SK-N-SH (cell line): Measurements from ENCODE around the gene ESRRG. TPM values are rescaled to one million over a fixed set of nuclear protein-coding genes. Genes with fewer than 3 reads are reported as not detected.

Source experiments
- CTCF ChIA-PET: fragments of 300-600, 350-600 bp; formaldehyde crosslinking; extraction: SDS; loops from one replicate; lab custom pipeline; 2021; lab: Yijun Ruan, JAX
- POLR2A ChIA-PET: fragments of 350-600 bp; sonication (Branson Sonifier 250); formaldehyde crosslinking; extraction: SDS; loops from one replicate; lab custom pipeline; 2020; ENCODE audit warnings: antibody characterized with exemption, inconsistent platforms; lab: Yijun Ruan, JAX
- DNase-seq: peaks from one replicate; pipeline ENCODE4 v3.0.0; 2012
- H2AFZ ChIP-seq: fragments of 200-600 bp; sonication (generic); 2 replicates; pipeline ENCODE4 v1.8.1; 2016; ENCODE audit warnings: antibody characterized with exemption, mild to moderate bottlenecking, low read depth
- H3F3A ChIP-seq: fragments of 200-600 bp; sonication (generic); replicated peaks from 2 replicates; pipeline ENCODE3; 2016; ENCODE audit warnings: antibody characterized with exemption, mild to moderate bottlenecking; ENCODE audit not compliant: insufficient read depth
- H3K27ac ChIP-seq, 2 experiments: fragments of 200-500 bp in 1 of 2; fragments of 200-600 bp in 1 of 2; sonication (Bioruptor generic) in 1 of 2; sonication (generic), shearing (Covaris generic) in 1 of 2; 2 replicates each; pipeline versions ENCODE4 v1.5.1 to v1.6.1; 2014 to 2016; ENCODE audit warnings: low read depth in 2 of 2, inconsistent platforms in 1 of 2, low read length in 1 of 2, mild to moderate bottlenecking in 1 of 2, mixed read lengths in 1 of 2
- H3K27me3 ChIP-seq: fragments of 200-600 bp; sonication (generic), shearing (Covaris generic); 2 replicates; pipeline ENCODE4 v1.6.1; 2016; ENCODE audit warnings: mixed run types; ENCODE audit not compliant: insufficient read depth
- H3K36me3 ChIP-seq, 2 experiments: fragments of 200-500 bp in 1 of 2; fragments of 200-600 bp in 1 of 2; sonication (Bioruptor generic) in 1 of 2; sonication (generic) in 1 of 2; replicated peaks in 1 of 2; 2 replicates each; pipeline versions ENCODE3 to v1.5.1; 2014 to 2016; ENCODE audit warnings: low read length in 1 of 2, mild to moderate bottlenecking in 1 of 2; ENCODE audit not compliant: insufficient read depth in 2 of 2, control insufficient read depth in 1 of 2
- H3K4me1 ChIP-seq, 2 experiments: fragments of 200-500 bp in 1 of 2; fragments of 200-600 bp in 1 of 2; sonication (Bioruptor generic) in 1 of 2; sonication (generic), shearing (Covaris generic) in 1 of 2; 2 replicates each; pipeline versions ENCODE4 v1.5.1 to v1.6.1; 2014 to 2016; ENCODE audit warnings: low read depth in 1 of 2, low read length in 1 of 2, mixed run types in 1 of 2; ENCODE audit not compliant: insufficient read depth in 2 of 2, control insufficient read depth in 1 of 2
- H3K4me2 ChIP-seq: fragments of 200-600 bp; sonication (generic), shearing (Covaris generic); 2 replicates; pipeline ENCODE4 v1.6.1; 2017; ENCODE audit warnings: mixed run types
- H3K4me3 ChIP-seq, 2 experiments: fragments of 200-500 bp in 1 of 2; fragments of 200-600 bp in 1 of 2; sonication (Bioruptor generic) in 1 of 2; sonication (generic), shearing (Covaris generic) in 1 of 2; 2 replicates each; pipeline versions ENCODE4 v1.5.1 to v1.8.1; 2014 to 2016; ENCODE audit warnings: low read depth in 2 of 2, inconsistent platforms in 1 of 2, low read length in 1 of 2, mild to moderate bottlenecking in 1 of 2, mixed read lengths in 1 of 2, moderate library complexity in 1 of 2
- H3K79me2 ChIP-seq: fragments of 200-600 bp; sonication (generic); 2 replicates; pipeline ENCODE4 v1.8.1; 2017; ENCODE audit warnings: mild to moderate bottlenecking; ENCODE audit not compliant: insufficient read depth
- H3K9ac ChIP-seq: fragments of 200-600 bp; sonication (generic); 2 replicates; pipeline ENCODE4 v1.6.1; 2017; ENCODE audit warnings: mixed run types
- H3K9me2 ChIP-seq: fragments of 200-600 bp; sonication (generic); 2 replicates; pipeline ENCODE4 v1.6.1; 2017; ENCODE audit warnings: mixed run types
- H3K9me3 ChIP-seq: fragments of 200-600 bp; sonication (generic); 2 replicates; pipeline ENCODE4 v1.6.1; 2017; ENCODE audit warnings: mixed run types, mild to moderate bottlenecking, moderate library complexity
- H4K20me1 ChIP-seq: fragments of 200-600 bp; sonication (generic); 2 replicates; pipeline ENCODE4 v1.6.1; 2017; ENCODE audit warnings: mild to moderate bottlenecking, mixed run types; ENCODE audit not compliant: insufficient read depth
- CTCF ChIP-seq: fragments of 200-600 bp; sonication (generic); IDR thresholded peaks from 2 replicates; pipeline ENCODE4 v1.6.1; 2017; ENCODE audit warnings: antibody characterized with exemption, mild to moderate bottlenecking, moderate library complexity
- FOSL2 ChIP-seq: IDR thresholded peaks from 2 replicates; pipeline ENCODE4 v1.4.0; 2012; ENCODE audit warnings: low read depth, mild to moderate bottlenecking, moderate library complexity, borderline replicate concordance
- FOXM1 ChIP-seq: IDR thresholded peaks from 2 replicates; pipeline ENCODE4 v1.4.0; 2012; ENCODE audit warnings: low read depth, mild to moderate bottlenecking
- GABPA ChIP-seq: IDR thresholded peaks from 2 replicates; pipeline ENCODE4 v1.4.0; 2012; ENCODE audit warnings: low read depth, mild to moderate bottlenecking
- GATA2 ChIP-seq: sonication (generic); formaldehyde crosslinking; IDR thresholded peaks from 2 replicates; pipeline ENCODE4 v1.5.0; 2020; ENCODE audit warnings: mild to moderate bottlenecking, missing genetic modification reagents
- IRF3 ChIP-seq: fragments of 150-350 bp; IDR thresholded peaks from 2 replicates; pipeline ENCODE4 v1.6.1; 2016; ENCODE audit warnings: mild to moderate bottlenecking, low read depth, low read length
- JUND ChIP-seq: IDR thresholded peaks from 2 replicates; pipeline ENCODE4 v1.4.0; 2012
- MAX ChIP-seq: IDR thresholded peaks from 2 replicates; pipeline ENCODE4 v1.4.0; 2012; ENCODE audit warnings: low read depth
- MEF2A ChIP-seq: IDR thresholded peaks from 2 replicates; pipeline ENCODE4 v1.4.0; 2012; ENCODE audit warnings: low read depth, borderline replicate concordance
- MXI1 ChIP-seq: IDR thresholded peaks from 2 replicates; pipeline ENCODE4 v1.6.1; 2012; ENCODE audit warnings: mild to moderate bottlenecking, low read depth, low read length, improper control_type of control experiment
- SIN3A ChIP-seq: IDR thresholded peaks from 2 replicates; pipeline ENCODE4 v1.6.1; 2012; ENCODE audit warnings: low read depth, mild to moderate bottlenecking, low read length, moderate library complexity, borderline replicate concordance
- TAF1 ChIP-seq: IDR thresholded peaks from 2 replicates; pipeline ENCODE4 v1.6.1; 2012; ENCODE audit warnings: low read depth, mild to moderate bottlenecking, low read length, moderate library complexity, borderline replicate concordance
- TEAD4 ChIP-seq: IDR thresholded peaks from 2 replicates; pipeline ENCODE4 v1.4.0; 2012; ENCODE audit warnings: mild to moderate bottlenecking, borderline replicate concordance; ENCODE audit not compliant: insufficient read depth
- ZBTB33 ChIP-seq: IDR thresholded peaks from 2 replicates; pipeline ENCODE4 v1.4.0; 2012; ENCODE audit warnings: low read depth, borderline replicate concordance
- WGBS: methylation state at CpG from one replicate; pipeline ENCODE4 v1.1.6; 2017; ENCODE audit warnings: low lambda C conversion rate; 5-methylcytosine and 5-hydroxymethylcytosine counted together
- polyA plus RNA-seq, 3 experiments: library from polyadenylated mRNA; depleted of rRNA; stranded (reverse); fragments of >200 nt; gene quantifications; 2 replicates each; pipeline ENCODE4 v1.2.3, GENCODE V29; 2012

The ESRRG gene
- polyA plus RNA-seq, 1 of the 3 experiments (the other 2 are of a cell fraction): 0.26 TPM

- CTCF ChIA-PET: no interaction called here
- Histone ChIP-seq H3K4me2 (no peak overlapping the region), H3K9ac (no peak overlapping the region), H3K27ac (no peak overlapping the region), H3K27me3 (no peaks in the 10 kb centered on the region), H3K9me3 (no peaks in the 10 kb centered on the region), H3K36me3 (no peaks in the 10 kb centered on the region), H4K20me1 (no peaks in the 10 kb centered on the region), H2AFZ (no peak overlapping the region), H3K4me3 (no peak overlapping the region), H3K4me1 (no peaks in the 10 kb centered on the region; a peak in 2 of 4 replicates), H3K9me2 (no peaks in the 10 kb centered on the region), H3K79me2 (no peaks in the 10 kb centered on the region), H3F3A (no peaks in the 10 kb centered on the region)
- WGBS: 83% methylated on average over 3 of the region's 3 CpGs
- POLR2A ChIA-PET: no interaction called here
- no peak for TF ChIP-seq TEAD4
- TF ChIP-seq CTCF: no peak
- TF ChIP-seq GATA2: no peak
- TF ChIP-seq ZBTB33: no peak
- no peak for TF ChIP-seq MAX
- no peak for TF ChIP-seq MEF2A
- no peak for TF ChIP-seq IRF3
- TF ChIP-seq JUND: no peak
- no peak for TF ChIP-seq MXI1
- no peak for TF ChIP-seq TAF1
- TF ChIP-seq GABPA: no peak
- no peak for TF ChIP-seq FOSL2
- TF ChIP-seq SIN3A: no peak
- no peak for TF ChIP-seq FOXM1
- DNase-seq: no peak
Observed at GRCh38 chr1:216632980-216633379, 90.2 kb downstream of the ESRRG start.
